HG03103 (cell line): Measurements from ENCODE around the gene SHH.
A peak's percentile ranks its signal among the peaks of the same experiment; 100 is the strongest.
"Not testable (repeated sequence)": the region's sequence is repeated elsewhere in the genome, so short reads cannot be mapped to it uniquely, and the experiment has no call there.

Experiments used
- ATAC-seq: cut with Tn5 transposase; IDR thresholded peaks from one replicate; pipeline ENCODE4 v1.9.1; 2021; ENCODE audit warnings: low read depth; ENCODE audit not compliant: unreplicated experiment

SHH gene

DNA sequence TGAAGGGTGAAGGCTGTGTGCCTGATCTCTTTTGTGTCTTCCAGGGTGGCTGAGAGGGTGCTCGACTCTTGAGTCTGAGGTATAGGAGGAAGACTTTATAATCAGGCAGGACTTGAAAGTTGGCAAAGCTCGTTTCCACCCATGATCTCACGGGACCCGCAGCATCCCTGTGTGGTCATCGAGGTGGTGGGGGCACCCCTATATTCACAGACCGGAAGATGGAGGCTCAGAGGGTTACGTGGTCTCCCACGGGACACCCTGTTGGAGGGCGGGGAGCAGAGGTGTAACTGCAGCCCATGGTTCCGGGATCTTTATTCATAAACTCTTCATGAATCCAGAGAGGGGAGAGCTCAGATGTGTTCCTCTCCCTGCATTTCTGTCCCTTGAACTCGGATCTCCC, 9.6 kb upstream of the SHH start:
- ATAC-seq = no peak

DNA sequence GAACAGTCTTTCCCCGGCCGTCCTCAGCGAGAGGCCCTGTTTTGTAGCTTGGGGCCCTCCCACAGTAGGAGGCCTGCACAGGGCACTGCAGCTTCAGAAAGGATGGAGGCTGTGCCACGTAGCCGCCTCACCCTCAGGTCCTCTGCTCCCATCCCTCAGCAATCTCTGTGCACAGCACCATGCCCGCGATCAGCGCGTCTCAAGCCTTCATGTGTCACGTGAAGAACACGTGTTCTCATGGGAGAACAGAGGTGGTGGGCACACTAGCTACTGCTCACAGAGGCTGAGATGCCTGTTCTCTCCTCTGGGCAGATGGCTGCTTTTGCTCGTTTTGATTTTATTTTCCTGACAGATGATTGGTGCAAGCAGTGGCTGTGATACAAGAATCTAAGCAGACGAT, 8.5 kb upstream of the SHH start:
- ATAC-seq = no peak

DNA sequence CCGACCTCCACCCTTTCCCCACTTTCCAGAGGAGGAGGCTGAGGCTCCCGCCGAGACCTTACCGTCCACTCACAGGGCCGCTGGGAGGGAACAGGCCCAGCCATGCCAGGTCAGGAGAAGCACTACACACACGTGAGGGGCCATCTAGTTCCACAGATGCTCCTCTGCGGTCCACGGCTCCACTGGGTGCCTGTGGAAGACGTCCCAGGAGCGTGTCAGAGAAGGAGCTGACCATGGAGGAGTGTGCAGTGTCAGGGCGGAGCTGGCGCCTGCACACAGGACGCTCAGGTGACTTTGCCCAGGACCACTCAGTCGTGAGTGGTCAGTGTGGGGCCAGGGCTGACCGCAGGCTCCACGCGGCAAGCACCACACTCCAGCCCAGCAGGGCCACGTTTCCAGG, 8.0 kb upstream of the SHH start:
- ATAC-seq = no peak

DNA sequence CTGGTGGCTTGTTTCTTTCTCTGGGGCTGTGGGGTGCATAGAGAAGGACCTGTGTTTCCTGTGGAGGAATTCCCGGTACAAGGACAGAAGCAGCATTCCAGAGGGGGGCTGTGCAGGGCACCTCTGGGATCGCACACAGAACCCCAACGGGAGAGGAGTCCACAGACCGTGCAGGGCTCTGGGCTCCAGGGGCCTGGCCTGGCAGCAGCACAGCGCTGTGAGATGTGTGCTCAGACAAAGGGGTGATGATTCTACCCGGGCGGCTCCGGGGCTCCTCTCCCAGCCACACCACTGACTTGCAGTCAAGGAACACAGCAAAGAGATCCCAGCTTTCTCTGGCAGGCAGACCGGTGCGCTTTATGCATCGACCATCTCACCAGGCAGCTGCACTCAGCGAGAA, 6.9 kb upstream of the SHH start:
- no peak for ATAC-seq

DNA sequence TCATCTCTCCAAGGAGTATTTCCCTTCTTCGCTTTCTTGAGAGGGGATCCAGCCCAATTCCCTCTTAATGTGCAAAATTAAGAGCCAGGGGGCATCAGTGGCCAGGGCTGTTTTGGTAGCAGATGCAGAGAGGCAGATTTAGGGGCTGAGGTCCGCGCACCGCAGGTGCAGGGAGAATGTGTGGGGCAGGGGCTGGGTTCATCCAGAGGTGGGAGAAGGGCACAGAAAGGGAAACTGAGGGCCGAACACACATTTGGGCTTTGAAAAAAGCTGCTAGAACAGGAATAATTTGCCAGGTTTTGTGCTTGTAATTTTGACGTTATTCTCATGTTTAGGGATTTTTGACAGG, 6.5 kb upstream of the SHH start:
- no peak for ATAC-seq

DNA sequence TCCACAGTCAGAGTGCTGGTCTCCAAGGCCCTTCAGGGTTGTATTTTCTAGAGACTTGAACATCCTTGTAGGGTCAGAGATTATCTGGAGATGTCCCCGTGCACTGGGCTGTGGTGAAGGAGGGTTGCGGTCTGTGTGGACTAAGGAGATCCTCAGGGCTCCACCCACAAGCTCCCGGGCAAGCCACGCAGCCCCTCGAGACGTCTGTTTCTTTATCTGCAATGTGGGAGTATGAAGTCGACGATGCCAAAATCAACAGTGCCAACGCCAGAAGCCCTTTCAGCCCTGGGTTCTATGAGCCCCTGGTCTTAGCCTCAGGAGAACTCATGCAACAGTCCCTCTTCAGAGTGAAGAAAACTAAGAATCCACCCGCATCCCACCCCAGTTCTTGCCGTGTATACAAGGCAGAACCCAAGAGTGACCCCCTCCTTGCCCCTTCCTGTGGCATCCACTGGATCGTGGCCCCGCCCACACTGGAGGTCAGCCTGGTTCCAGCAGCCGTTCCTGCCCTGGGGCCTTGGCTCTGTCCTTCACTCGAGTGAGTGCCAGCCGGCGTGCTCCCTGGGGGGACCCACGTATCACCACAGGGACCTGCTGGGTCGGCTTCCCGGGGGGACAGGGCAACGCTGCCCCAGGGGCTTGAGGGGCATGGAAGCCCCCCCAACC, 6.0 kb upstream of the SHH start:
- no peak for ATAC-seq

DNA sequence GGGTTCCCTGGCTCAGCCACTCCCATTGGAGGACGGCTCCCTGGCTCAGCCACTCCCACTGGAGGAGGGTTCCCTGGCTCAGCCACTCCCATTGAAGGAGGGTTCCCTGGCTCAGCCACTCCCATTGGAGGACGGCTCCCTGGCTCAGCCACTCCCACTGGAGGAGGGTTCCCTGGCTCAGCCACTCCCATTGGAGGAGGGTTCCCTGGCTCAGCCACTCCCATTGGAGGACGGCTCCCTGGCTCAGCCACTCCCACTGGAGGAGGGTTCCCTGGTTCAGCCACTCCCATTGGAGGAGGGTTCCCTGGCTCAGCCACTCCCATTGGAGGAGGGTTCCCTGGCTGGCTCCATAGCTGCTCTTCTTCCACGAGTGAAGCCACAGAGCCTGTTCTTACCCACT, 5.3 kb upstream of the SHH start:
- not testable (repeated sequence) for ATAC-seq

DNA sequence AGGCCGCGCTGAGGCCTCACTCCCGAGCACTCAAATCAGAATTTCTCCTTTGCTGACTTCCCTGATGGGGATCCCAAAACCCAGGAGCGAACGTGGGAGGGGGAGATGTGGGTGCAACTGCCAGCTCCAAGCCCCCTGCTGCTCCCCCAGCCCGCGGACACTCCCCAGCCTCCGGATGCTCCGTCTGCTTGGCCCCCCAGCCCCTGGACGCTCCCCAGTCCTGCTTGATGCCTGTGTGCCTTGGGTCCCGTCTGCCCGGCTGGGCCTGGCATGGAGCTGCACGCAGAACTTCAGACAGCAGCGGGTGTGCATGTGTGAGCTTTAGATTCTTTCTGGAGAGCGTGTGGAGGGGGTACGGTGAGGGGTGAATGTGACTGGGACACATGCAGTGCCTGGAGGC, 4.7 kb upstream of the SHH start:
- ATAC-seq = no peak

DNA sequence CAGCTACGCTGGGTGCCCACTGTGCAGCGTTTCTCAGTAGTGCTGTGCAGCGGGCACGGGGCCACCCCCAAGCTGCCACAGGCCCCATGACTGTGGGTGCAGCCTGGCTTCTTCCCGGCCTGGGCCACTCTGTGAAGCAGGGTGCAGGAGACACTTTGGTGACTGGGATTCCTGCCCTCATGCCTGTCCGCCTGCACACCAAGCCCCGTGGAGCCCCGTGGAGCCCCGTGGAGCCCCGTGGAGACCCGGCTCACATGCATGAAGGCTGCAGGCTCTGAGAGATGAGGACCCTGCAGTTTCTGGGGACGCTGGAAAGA, 3.9 kb upstream of the SHH start:
- ATAC-seq = no peak

DNA sequence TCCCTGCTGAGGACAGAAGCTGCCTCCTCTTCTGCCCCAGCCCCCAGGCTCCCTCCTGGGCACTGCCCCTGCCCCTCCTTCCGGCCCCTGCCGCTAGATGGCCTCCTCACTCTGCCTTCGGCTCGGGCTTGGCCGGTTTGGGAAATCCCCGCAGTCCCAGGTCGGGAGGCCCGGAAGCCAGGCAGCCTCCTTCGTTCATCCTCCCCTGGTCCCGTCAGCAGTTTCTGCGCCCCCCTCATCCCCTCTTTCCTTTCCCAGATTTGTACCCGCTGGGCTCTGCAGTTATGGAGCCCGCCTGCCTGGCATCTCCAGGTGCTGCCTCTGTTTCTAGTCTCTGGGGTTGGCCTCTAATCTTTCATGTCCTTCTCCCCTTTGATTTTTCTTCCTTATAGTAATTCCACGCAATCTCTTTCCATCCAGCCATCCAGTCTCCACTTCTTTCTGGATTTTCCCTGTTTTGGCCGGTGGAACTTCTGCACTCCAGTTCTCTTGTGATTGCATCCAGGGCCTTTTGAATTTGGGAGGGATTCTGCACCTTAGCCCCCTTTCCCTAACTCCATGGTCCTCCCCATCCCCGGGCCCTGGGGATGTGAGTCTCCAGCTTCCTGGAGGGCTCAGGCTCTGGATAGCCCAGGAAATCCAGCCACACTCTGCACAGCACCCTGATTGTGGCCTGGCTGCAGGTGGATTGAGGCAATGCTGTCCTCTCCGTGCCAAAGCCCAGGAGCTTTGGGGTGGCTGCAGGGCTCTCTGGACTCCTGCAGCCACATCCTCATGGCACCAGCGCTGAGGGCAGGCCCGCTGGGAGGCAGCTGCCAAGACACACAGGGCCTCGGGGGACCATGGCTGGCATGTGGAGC, 3.3 kb upstream of the SHH start:
- ATAC-seq = peak; percentile 91

DNA sequence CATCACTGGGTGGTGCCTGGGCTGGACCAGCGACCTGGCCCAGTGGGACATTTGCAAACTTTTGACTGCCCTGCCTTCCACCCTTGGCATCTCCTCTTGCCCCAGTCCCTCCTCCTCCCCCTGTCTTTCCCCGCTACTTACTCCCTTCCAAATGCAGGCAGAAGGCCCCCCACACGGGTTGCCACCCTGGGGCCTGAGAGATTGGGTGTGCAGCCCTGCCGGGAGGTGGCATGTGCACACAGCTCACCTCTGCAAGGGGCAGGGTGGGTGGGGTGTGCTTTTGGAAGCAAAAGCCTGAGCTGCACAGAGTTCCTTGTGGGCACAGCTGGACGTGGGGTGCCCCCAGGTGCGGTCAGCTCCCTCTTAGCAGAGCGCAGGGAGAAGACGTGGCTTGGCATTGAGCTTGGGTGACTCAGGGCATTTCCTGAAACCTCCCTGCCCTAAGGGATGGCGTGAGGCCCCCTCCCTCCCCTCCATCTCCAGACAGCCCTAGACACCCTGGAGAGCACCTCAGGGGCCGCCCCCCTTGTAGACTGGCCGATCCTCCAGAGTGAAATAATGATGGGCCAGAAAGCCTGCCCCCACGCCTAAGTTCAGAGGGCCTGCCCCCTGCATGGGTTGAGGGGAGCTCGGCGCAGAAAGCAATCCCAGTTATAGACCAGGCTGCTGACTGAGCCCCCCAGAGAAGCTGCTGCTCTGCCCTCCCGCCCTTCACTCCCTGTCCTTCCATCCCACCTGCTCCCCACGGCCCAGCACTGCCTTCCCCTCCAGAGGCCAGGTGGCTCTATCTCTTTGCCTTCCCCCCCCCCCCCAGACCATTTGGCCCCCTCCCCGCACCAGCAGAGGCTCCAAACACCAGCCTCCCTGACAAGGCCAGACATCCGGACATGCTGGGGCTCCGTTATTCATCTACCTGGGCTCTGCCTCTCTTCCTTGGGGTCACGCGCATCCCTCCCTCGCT, 2.3 kb upstream of the SHH start:
- ATAC-seq = no peak

DNA sequence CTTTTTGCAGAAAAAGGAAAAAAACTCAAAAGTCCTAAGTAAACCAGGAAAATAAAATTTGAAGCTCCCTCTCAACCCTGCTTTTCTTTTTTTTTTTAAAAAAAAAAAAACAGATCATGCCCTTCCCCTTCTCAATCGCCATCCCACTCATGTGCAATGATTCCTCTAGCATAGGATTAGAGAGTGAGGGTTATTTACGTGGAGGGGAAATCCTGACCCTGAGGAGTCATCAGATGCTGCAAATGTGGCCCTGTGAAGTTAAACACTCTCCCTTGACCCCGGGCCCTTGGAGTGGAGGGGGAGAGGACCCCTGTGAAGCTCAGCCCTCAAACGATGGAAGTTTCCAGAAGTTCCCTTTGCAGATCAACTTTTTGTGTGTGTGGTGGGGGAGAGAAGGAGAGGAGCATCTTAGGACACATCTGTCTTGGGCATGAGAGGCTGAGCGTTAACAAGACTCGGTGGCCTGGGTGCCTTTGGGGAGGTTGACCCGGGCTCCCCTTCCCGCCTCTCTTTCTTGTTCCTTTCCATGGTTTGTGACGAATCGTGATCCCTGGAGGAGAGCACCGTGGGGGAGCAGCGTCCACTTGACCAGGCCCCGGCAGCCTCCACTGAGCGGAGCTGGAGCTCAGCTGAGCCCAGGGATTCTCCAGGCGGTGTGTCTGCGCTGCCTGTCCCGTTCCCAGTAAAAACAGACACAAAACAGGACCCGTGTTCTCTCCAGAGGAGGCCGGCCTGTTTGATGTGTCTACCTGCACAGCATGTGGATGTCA, 1.5 kb upstream of the SHH start:
- no peak for ATAC-seq

DNA sequence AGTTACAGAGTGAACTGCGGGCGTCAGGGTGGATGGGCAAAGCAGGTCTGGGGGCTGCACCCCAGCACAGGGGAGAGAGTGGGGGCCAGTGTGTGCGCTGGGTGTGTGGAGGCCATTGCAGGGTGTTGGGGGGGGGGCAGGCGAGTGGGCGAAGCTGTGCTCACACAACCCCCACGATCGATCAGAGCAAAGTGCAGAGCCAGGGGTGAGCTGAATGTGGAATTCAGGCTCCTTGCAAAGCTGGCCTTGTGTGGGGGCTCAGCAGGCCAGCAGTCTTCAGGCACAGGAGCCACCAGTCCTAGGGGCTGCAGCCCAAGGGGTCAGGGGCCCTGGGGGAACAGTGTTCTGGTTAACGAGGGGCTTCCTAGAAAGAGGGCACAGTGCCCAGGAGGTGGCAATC, 862 bp upstream of the SHH start:
- no peak for ATAC-seq

DNA sequence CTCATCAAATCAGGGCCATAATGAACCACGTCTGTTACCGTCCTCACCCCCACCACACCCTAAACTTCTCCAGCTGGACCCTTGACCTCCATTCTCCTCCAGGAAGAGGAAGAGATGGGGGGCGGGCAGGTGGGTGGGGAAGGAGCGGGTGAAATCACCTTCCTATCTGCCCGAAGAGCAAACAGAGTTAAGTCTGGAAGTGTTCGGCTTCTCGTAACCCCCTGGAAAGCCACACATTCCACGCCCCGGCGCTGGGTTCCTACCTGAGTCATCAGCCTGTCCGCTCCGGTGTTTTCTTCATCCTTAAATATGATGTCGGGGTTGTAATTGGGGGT, 736 bp downstream of the SHH start:
- no peak for ATAC-seq

DNA sequence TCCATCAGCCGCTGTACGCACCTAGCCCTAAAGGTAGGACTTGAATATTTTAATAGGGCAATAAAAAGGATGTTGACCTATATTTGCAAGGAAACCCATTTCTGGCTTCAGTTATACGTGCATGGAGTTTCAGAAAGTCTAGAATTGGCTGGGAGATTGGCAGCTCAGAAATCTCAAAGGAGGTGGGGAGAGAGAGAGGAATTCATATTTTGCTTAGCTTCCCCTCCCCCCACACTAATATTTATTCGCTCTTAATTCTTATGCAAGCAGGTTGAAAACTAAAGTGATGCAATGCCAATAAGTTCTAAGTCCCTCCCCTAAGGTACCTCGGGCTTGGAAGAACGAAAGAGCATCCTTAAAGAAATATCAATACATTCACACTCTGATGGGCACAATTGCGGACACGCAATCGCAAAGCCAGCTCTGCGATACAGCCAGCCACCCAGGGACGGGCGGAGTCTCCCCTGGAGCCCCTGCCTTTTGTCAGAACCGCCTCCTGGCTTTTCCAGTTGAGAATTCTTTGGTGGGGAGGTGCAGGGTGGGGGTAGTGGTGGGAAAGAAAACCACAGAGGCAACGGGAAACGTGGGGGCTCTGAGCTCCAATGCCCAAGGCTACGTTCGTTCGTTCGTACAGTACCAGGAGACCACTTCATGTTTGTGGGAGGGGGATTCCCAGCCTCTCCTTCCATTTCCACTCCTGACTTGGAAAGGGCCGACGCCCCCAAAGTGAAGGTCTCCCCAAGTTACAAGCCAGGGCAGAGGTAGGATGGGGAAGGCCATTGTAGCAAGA, 1.3 kb downstream of the SHH start:
- no peak for ATAC-seq

DNA sequence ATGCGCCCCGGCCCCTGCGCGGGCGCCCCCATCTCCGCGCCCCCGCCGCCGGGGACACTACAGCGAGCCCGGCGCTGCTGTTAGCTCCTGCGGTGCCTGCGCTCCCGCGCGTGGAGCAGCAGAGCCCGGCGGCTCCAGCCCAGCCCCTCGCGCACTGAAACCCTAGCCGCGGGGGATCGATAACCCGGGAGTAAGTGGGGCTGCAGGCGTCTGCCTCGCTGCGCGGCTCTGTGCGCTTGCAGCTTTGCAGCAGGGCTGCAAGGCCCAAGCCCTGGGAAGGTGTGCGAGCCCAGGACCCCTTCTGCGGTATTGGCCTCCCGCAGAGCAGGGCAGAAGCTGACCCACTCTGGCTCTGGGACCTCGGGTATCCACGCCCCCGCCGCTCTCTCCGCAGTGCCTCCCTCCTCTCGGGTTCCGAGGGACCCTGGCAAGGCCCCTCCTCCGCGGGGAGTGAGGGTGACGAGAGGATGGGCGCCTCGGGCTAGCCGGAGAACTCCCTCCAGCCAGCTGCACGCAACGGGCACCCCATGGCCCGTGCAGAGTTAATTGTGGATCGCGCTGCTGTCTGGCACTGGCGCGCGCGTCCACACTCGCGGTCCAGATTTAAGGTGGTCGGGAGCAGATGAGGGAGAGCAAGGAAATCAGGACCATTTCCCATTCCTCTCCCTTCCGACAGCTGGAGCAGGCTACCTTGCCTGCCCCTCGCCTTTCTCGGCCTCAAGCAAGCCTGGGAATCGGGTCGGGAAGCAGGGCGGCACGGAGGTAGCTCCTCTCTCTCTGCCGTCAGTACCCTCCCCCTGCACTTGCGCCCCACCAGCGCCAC, 2.1 kb downstream of the SHH start:
- ATAC-seq = no peak

DNA sequence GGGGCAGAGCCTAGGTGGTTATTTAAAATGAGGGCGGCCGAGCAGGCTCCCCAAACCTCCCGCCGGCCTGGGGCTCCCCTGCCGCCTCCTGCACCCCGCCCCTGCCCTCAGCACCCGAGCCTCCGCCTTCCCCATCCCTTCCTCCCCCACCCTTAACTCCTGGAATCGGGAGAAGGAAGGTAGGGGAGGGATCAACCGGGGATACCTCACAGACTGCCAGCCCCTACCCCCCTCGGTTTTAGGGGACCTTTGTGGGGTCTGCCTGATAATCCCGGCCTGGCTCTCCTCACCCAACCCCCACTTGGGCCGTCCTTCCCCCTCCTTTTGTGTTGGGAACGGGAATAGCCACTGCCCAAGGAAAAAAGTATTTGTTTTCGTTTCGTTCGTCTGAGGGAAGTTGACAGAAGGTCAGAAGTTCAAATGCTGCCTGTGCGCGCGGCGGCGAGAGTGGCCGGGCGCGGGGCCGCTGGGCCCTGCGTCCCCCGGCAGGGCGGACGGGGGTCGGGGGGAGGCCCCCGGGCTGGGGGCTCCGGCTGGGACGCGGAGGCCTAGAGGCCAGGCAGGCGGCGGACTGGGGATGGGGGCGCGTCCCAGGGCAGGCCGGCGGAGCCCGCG, 2.8 kb downstream of the SHH start:
- no peak for ATAC-seq

DNA sequence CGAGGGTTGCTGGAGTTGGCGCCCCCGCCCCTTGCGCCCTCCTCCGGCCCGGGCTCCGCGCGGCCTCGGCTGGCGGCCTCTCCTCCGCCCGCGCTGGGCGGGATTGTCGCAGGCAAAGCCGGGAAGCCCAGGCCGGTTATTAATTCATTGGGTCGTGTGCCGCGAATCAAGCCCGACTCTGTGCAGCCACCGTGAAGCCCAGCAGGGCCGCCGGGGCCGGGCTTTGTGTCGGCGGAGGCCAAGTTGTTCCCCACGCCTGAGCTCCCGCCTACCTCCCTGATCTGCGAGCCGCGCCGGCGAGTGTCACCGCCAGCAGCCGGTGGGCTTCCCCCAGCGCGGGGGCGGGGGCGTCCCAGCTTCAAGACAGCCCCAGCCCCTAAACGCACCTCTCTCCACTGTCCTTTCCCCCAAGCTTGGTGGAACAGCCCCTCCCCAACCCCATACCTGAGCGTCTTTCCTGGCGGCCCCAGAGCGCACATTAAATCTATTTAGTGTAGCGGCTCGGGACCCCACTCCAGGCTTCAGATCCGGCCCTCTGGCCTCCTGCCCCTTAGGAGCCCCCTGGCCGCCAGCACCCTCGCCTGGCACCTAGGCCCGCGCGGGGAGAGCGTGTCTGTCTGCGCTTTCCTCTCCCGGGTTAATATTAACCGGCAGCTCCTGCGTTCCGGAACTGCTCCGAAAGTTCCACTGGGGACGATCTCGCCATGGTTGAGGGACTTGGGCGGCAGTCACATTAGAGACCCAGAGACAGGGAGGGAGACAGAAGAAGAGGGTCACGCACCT, 3.5 kb downstream of the SHH start:
- ATAC-seq = no peak
